PC-9 (cell line): ENCODE measurements around the gene SPHK2. TPM values are rescaled to one million over a fixed set of nuclear protein-coding genes. Genes with fewer than 3 reads are reported as not detected.
A peak's percentile ranks its signal among the peaks of the same experiment; 100 is the strongest.

Experiments used
- BruUV-seq: library from RNA; stranded (reverse); fragments of 400-500 nt; replicated peaks from 2 replicates; lab custom pipeline; 2021; lab: Mats Ljungman, UMichigan
- CTCF ChIA-PET: fragments of 300-600 bp; sonication (Branson Sonifier 250); formaldehyde crosslinking; loops from one replicate; lab custom pipeline; 2022; ENCODE audit warnings: antibody characterized with exemption; lab: Charles Lee
- POLR2A ChIA-PET: fragments of 300-600 bp; sonication (Branson Sonifier 250); formaldehyde crosslinking; loops from one replicate; lab custom pipeline; 2022; ENCODE audit warnings: antibody characterized with exemption; ENCODE audit not compliant: unreplicated experiment; lab: Charles Lee
- DNase-seq, 2 experiments: peaks; one replicate each; pipeline versions ENCODE4 v3.0.0 to v3.0.0-alpha.2; 2015 to 2022; ENCODE audit warnings: mixed read lengths in 1 of 2
- H2AFZ ChIP-seq: fragments of 200-600 bp; sonication (generic); 2 replicates; pipeline ENCODE4 v1.8.1; 2017; ENCODE audit warnings: antibody characterized with exemption
- H3F3A ChIP-seq: fragments of 200-600 bp; sonication (generic); 2 replicates; pipeline ENCODE4 v1.8.1; 2017; ENCODE audit warnings: antibody characterized with exemption, mild to moderate bottlenecking, low read depth; ENCODE audit not compliant: insufficient read depth
- H3K27ac ChIP-seq: fragments of 200-600 bp; sonication (generic); 2 replicates; pipeline ENCODE4 v1.6.1; 2016; ENCODE audit warnings: mixed run types
- H3K27me3 ChIP-seq: fragments of 200-600 bp; sonication (generic); 2 replicates; pipeline ENCODE4 v1.6.1; 2016; ENCODE audit warnings: low read depth, mixed run types; ENCODE audit not compliant: insufficient read depth
- H3K36me3 ChIP-seq: fragments of 200-600 bp; sonication (generic); 2 replicates; pipeline ENCODE4 v1.6.1; 2016; ENCODE audit warnings: low read depth, mixed run types
- H3K4me1 ChIP-seq: fragments of 200-600 bp; sonication (generic); replicated peaks from 2 replicates; pipeline ENCODE4 v1.6.1; 2016; ENCODE audit warnings: mixed run types; ENCODE audit not compliant: insufficient read depth
- H3K4me2 ChIP-seq: fragments of 200-600 bp; sonication (generic); 2 replicates; pipeline ENCODE4 v1.6.1; 2017; ENCODE audit warnings: mixed run types
- H3K4me3 ChIP-seq: fragments of 200-600 bp; sonication (generic); 2 replicates; pipeline ENCODE4 v1.6.1; 2016; ENCODE audit warnings: mixed run types
- H3K79me2 ChIP-seq: fragments of 200-600 bp; sonication (generic); 2 replicates; pipeline ENCODE4 v1.6.1; 2017; ENCODE audit warnings: low read depth, mixed run types
- H3K9me2 ChIP-seq: fragments of 200-600 bp; sonication (generic); 2 replicates; pipeline ENCODE4 v1.8.1; 2017; ENCODE audit warnings: mild to moderate bottlenecking; ENCODE audit not compliant: insufficient read depth
- H3K9me3 ChIP-seq: fragments of 200-600 bp; sonication (generic); 2 replicates; pipeline ENCODE4 v1.8.1; 2016; ENCODE audit warnings: low read depth; ENCODE audit not compliant: insufficient read depth
- H4K20me1 ChIP-seq: fragments of 200-600 bp; sonication (generic); 2 replicates; pipeline ENCODE4 v1.8.1; 2017; ENCODE audit not compliant: insufficient read depth
- EZH2 ChIP-seq: fragments of 200-600 bp; sonication (generic); IDR thresholded peaks from 2 replicates; pipeline ENCODE4 v1.8.0; 2017; ENCODE audit warnings: antibody characterized with exemption, low read depth
- intact Hi-C: fragments of 100-400 bp; cut with micrococcal nuclease; formaldehyde crosslinking; loops from one replicate; pipeline ENCODE4 v1.10.0; 2022; ENCODE audit not compliant: unreplicated experiment
- total RNA-seq: library from RNA; stranded (reverse); gene quantifications from 2 replicates; pipeline ENCODE4 v1.2.3, GENCODE V29; 2021
- TF ChIP-seq, protein P1 (sequence below): fragments of 200-600 bp; sonication (generic); conservative IDR thresholded peaks from 2 replicates; pipeline ENCODE4 v1.6.1; 2017; ENCODE audit warnings: mixed run types, antibody characterized with exemption, mild to moderate bottlenecking, moderate library complexity

The SPHK2 gene
- total RNA-seq, 1 experiment from 2014 or later: 18.4 TPM

DNA sequence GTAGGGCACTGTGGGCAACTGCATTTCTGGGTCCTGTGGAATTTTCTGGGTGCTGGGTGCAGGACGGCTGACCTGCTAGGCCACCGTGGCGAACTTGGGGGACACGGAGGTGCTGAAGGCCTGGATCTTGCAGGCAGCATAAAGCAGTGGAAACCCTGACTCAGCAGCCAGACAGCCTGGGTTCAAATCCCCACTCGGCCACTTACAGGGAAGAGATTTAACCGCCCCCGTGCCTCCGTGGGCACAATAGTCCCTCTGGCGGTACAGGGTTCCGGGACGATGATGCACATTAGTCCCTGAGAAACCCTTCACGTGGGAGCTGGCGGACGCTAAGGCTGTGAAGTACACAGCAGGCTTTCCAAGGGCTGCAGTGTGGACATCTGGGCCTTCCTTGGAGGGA is 7.4 kb upstream of the SPHK2 start:
- POLR2A ChIA-PET: no interaction called here
- CTCF ChIA-PET: no interaction called here
- peaks cover 18% of the 10 kb centered on the region for H4K20me1 ChIP-seq
- no peak overlapping the region for H2AFZ ChIP-seq
- no peak overlapping the region for H3K4me2 ChIP-seq
- no peak overlapping the region for H3K27ac ChIP-seq
- no peak for DNase-seq
- H3K79me2 ChIP-seq: peaks cover 18% of the 10 kb centered on the region
- H3K9me2 ChIP-seq: no peaks in the 10 kb centered on the region
- peaks cover 32% of the 10 kb centered on the region for H3K4me1 ChIP-seq
- H3F3A ChIP-seq: peaks cover 51% of the 10 kb centered on the region
- H3K27me3 ChIP-seq: no peaks in the 10 kb centered on the region
- no peak for TF ChIP-seq EZH2
- TF ChIP-seq, protein P1, sequence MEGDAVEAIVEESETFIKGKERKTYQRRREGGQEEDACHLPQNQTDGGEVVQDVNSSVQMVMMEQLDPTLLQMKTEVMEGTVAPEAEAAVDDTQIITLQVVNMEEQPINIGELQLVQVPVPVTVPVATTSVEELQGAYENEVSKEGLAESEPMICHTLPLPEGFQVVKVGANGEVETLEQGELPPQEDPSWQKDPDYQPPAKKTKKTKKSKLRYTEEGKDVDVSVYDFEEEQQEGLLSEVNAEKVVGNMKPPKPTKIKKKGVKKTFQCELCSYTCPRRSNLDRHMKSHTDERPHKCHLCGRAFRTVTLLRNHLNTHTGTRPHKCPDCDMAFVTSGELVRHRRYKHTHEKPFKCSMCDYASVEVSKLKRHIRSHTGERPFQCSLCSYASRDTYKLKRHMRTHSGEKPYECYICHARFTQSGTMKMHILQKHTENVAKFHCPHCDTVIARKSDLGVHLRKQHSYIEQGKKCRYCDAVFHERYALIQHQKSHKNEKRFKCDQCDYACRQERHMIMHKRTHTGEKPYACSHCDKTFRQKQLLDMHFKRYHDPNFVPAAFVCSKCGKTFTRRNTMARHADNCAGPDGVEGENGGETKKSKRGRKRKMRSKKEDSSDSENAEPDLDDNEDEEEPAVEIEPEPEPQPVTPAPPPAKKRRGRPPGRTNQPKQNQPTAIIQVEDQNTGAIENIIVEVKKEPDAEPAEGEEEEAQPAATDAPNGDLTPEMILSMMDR: no peak
- H3K4me3 ChIP-seq: no peak overlapping the region
- H3K36me3 ChIP-seq: peaks cover 17% of the 10 kb centered on the region; the same call in 1 of the 2 replicates
- H3K9me3 ChIP-seq: no peaks in the 10 kb centered on the region
- intact Hi-C loops: no loop called here
- no TSS peak for BruUV-seq

DNA sequence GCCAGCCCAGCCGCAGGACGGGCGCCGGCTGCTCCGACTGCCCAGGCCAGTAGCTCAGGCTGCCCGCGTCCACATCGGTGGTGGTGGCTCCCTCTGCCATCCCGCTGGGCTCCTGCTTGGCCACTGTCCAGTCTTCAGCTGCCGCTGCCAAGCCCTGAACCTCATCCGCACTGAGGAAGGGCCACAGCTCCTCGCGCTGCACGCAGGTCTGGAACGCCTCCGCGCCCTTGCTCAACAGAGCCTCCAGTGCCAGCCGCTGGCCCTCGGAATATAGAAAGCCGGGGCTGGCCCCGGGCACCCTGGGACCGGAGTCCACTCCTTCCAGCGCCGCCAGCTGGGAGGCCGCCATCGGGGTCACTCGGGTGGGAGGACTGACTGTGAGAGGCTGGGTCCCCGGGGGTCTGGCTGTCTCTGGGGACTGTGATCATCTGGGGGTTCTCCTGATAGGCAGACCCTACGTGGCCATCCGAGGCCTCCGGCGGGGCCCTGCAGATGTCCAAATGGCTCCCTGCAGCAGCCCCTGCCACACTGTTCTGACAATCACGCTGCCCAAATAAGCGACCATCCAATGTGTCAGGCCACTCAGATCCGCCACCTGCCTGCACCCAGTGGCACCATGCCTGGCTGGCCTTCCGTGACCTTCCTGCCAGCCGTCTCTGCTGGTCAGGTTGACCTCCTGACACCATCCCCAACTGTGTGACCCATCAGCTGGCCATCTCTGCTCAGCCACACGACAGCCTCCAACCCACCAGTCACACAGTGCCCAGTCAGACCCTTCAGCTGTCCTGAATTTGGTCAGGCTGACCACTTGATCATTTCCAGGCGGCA is 6.1 kb upstream of the SPHK2 start:
- no peak for DNase-seq
- H3K4me1 ChIP-seq: peaks cover 42% of the 10 kb centered on the region
- peaks cover 31% of the 10 kb centered on the region for H3K79me2 ChIP-seq
- H3F3A ChIP-seq: peaks cover 61% of the 10 kb centered on the region
- H3K4me3 ChIP-seq: no peak overlapping the region
- no peak overlapping the region for H3K27ac ChIP-seq
- H3K27me3 ChIP-seq: no peaks in the 10 kb centered on the region
- BruUV-seq: no TSS peak
- H3K9me3 ChIP-seq: no peaks in the 10 kb centered on the region
- H3K36me3 ChIP-seq: peaks cover 31% of the 10 kb centered on the region
- intact Hi-C loops: no loop called here
- POLR2A ChIA-PET: no interaction called here
- H3K9me2 ChIP-seq: no peaks in the 10 kb centered on the region
- TF ChIP-seq EZH2: no peak
- TF ChIP-seq, protein P1: no peak
- H2AFZ ChIP-seq: no peak overlapping the region
- H3K4me2 ChIP-seq: peak overlapping the region; percentile 94; the same call in 1 of the 2 replicates
- peaks cover 32% of the 10 kb centered on the region for H4K20me1 ChIP-seq
- CTCF ChIA-PET: no interaction called here

DNA sequence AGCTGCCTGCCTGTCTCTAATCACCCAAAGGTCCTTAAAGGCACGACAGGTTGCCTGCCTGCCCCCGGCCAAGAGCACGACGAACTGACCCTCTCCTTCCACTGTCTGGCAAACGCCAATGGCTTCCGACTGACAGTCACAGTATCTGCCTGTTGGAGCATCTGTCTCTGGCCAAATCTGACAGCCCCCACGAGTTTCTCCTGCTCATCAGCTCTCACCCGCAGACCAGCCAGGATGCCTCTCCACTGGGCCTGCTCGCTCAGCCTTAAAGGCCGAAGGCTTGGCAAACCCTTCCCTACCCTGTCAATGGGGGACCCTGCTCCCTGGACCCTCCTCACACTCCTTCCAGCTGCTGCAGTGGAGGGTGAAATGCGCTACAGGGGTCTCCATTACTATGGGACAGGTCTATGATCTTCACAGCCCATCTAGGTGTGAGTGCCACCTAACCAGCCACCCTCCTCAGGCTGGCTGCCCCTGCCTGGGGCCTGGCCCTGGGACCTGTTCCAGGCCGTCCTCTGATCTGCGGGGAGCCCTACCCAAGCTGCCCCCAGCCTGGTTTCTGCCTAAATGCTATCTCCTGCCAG is 5.4 kb upstream of the SPHK2 start:
- no peaks in the 10 kb centered on the region for H3K9me2 ChIP-seq
- H3F3A ChIP-seq: peaks cover 68% of the 10 kb centered on the region
- no peaks in the 10 kb centered on the region for H3K27me3 ChIP-seq
- H3K4me2 ChIP-seq: peak overlapping the region; percentile 94
- H3K9me3 ChIP-seq: no peaks in the 10 kb centered on the region
- POLR2A ChIA-PET: no interaction called here
- peak overlapping the region; percentile 91 for H3K27ac ChIP-seq
- peaks cover 42% of the 10 kb centered on the region for H3K4me1 ChIP-seq
- peaks cover 38% of the 10 kb centered on the region for H3K79me2 ChIP-seq
- CTCF ChIA-PET: interaction anchor here (1.8 kb wide), 1 partner anchor 25 kb away, joined by 5 read pairs; no protein-coding TSS in a partner anchor
- peak overlapping the region; percentile 92; the same call in 1 of the 2 replicates for H3K4me3 ChIP-seq
- no peak for TF ChIP-seq EZH2
- TF ChIP-seq, protein P1: no peak
- H3K36me3 ChIP-seq: peaks cover 35% of the 10 kb centered on the region
- DNase-seq: no peak
- H4K20me1 ChIP-seq: peaks cover 34% of the 10 kb centered on the region
- no TSS peak for BruUV-seq
- intact Hi-C loops: loop anchor here (2.0 kb wide), 1 partner anchor 25 kb away; no protein-coding TSS in a partner anchor
- H2AFZ ChIP-seq: no peak overlapping the region
